ENCODE results near the gene MLXIP. TPM values are rescaled to one million over a fixed set of nuclear protein-coding genes. Genes with fewer than 3 reads are reported as not detected.
"Not testable (repeated sequence)": the region's sequence is repeated elsewhere in the genome, so short reads cannot be mapped to it uniquely, and the experiment has no call there.

MLXIP gene
- total and polyA plus RNA-seq, 2 of the 4 experiments (the other 2 are of a cell fraction) = 2.7 to 10.8 TPM

GRCh38 chr12:122104844-122105243 is 26.3 kb downstream of the MLXIP start:
- Histone ChIP-seq H3K9ac (ENCODE audit: low read depth, low read length) (no peak overlapping the region), H3K36me3 (ENCODE audit: control insufficient read depth, insufficient read depth, low read length) (peaks cover 4% of the 10 kb centered on the region; the same call in 1 of the 2 replicates), H4K8ac (ENCODE audit: low read depth in 2 of 2, low read length in 2 of 2) (no peak overlapping the region; a peak in 1 of 4 replicates), H3K23ac (ENCODE audit: low read depth, low read length) (no peak overlapping the region), H3K27ac (ENCODE audit: insufficient read depth, low read length) (no peak overlapping the region), H3K4ac (ENCODE audit: low read depth, low read length) (no peak overlapping the region), H4K5ac (ENCODE audit: low read depth, low read length) (no peak overlapping the region), H3K79me1 (ENCODE audit: low read depth in 1 of 2, low read length in 2 of 2) (peaks cover 31 to 72% of the 10 kb centered on the region in 2 experiments), H3K4me1 (ENCODE audit: control insufficient read depth, insufficient read depth, low read length) (peaks cover 16% of the 10 kb centered on the region), H2BK15ac (ENCODE audit: low read depth, low read length) (no peak overlapping the region), H2BK20ac (ENCODE audit: low read depth, low read length) (no peak overlapping the region), H3K4me2 (ENCODE audit: low read depth, low read length) (no peak overlapping the region), H3K27me3 (ENCODE audit: control insufficient read depth, insufficient read depth, low read length) (no peaks in the 10 kb centered on the region), H3K4me3 (ENCODE audit: insufficient read depth, low read depth, low read length) (no peak overlapping the region), H2AFZ (replicated peaks; ENCODE audit: low read length, poor library complexity) (no peak overlapping the region), H2BK120ac (ENCODE audit: low read depth, low read length) (no peak overlapping the region), H3K9me3 (ENCODE audit: control insufficient read depth, insufficient read depth, low read length) (no peaks in the 10 kb centered on the region), H2AK5ac (ENCODE audit: low read depth, low read length) (no peak overlapping the region), H2AK9ac (replicated peaks; ENCODE audit: low read depth, low read length, poor library complexity) (no peak overlapping the region), H3K18ac (ENCODE audit: low read depth, low read length) (no peak overlapping the region), H4K20me1 (ENCODE audit: insufficient read depth, low read length) (peaks cover 43% of the 10 kb centered on the region), H3K9me1 (ENCODE audit: insufficient read depth, low read length) (peaks cover 23% of the 10 kb centered on the region), H2BK5ac (ENCODE audit: low read depth, low read length, poor library complexity, severe bottlenecking) (no peak overlapping the region), H3K14ac (replicated peaks; ENCODE audit: low read depth, low read length) (no peak overlapping the region), H4K91ac (ENCODE audit: insufficient read depth, low read depth, low read length) (no peak overlapping the region), H3K56ac (ENCODE audit: extremely low read depth, insufficient read depth, low read length) (no peak overlapping the region)
- ChIA-PET POLR2A (ENCODE audit: unreplicated experiment) (no interaction called here), CTCF (interaction anchor here (0.6 to 0.7 kb wide), 2 partner anchors 19 to 150 kb away, joined by 8 to 10 read pairs; no protein-coding TSS in a partner anchor)
- ATAC-seq (ENCODE audit: low read depth) (no peak), DNase-seq (no peak)
- intact Hi-C loops (cut with micrococcal nuclease) = no loop called here
- no TSS peak for BruUV-seq (replicated peaks)
- 68% methylated on average over 2 of the region's 7 CpGs; no CpG with 5 or more reads in 1 of the 2 experiments for WGBS, 2 experiments (ENCODE audit: extremely low coverage in 2 of 2, insufficient read length in 1 of 2)
- dilution Hi-C loops (cut with HindIII; ENCODE audit: low sequenced_read_pairs, unreplicated experiment) = no loop called here
- TF ChIP-seq USF2 (IDR thresholded peaks at IDR 0.05; ENCODE audit: low read depth, low read length) = no peak
- TF ChIP-seq MXI1 (IDR thresholded peaks at IDR 0.05; ENCODE audit: borderline replicate concordance, low read depth, low read length) = no peak
- no peak for TF ChIP-seq BHLHE40 (IDR thresholded peaks at IDR 0.05; ENCODE audit: low read depth, low read length)
- in situ Hi-C loops (cut with MboI; ENCODE audit: low sequenced_read_pairs) = no loop called here

- H2BK15ac ChIP-seq (ENCODE audit: low read depth, low read length); DNase-seq; H2AK5ac ChIP-seq (ENCODE audit: low read depth, low read length); H4K8ac ChIP-seq (ENCODE audit: low read depth in 2 of 2, low read length in 2 of 2); H3K9ac ChIP-seq (ENCODE audit: low read depth, low read length); in situ Hi-C loops (cut with MboI; ENCODE audit: low sequenced_read_pairs); H3K27ac ChIP-seq (ENCODE audit: insufficient read depth, low read length); H4K5ac ChIP-seq (ENCODE audit: low read depth, low read length); H3K9me3 ChIP-seq (ENCODE audit: control insufficient read depth, insufficient read depth, low read length); H3K18ac ChIP-seq (ENCODE audit: low read depth, low read length); H3K14ac ChIP-seq (replicated peaks; ENCODE audit: low read depth, low read length); H3K4me2 ChIP-seq (ENCODE audit: low read depth, low read length); H2AFZ ChIP-seq (replicated peaks; ENCODE audit: low read length, poor library complexity); H2BK20ac ChIP-seq (ENCODE audit: low read depth, low read length); H3K56ac ChIP-seq (ENCODE audit: extremely low read depth, insufficient read depth, low read length); H3K4ac ChIP-seq (ENCODE audit: low read depth, low read length); H3K27me3 ChIP-seq (ENCODE audit: control insufficient read depth, insufficient read depth, low read length); H3K36me3 ChIP-seq (ENCODE audit: control insufficient read depth, insufficient read depth, low read length); CTCF ChIA-PET; H4K91ac ChIP-seq (ENCODE audit: insufficient read depth, low read depth, low read length); H3K23ac ChIP-seq (ENCODE audit: low read depth, low read length); H2AK9ac ChIP-seq (replicated peaks; ENCODE audit: low read depth, low read length, poor library complexity); dilution Hi-C loops (cut with HindIII; ENCODE audit: low sequenced_read_pairs, unreplicated experiment); intact Hi-C loops (cut with micrococcal nuclease); BruUV-seq (replicated peaks); ATAC-seq (ENCODE audit: low read depth); H2BK120ac ChIP-seq (ENCODE audit: low read depth, low read length); H2BK5ac ChIP-seq (ENCODE audit: low read depth, low read length, poor library complexity, severe bottlenecking); H3K4me3 ChIP-seq (ENCODE audit: insufficient read depth, low read depth, low read length): not testable (repeated sequence)
- H3K79me1 ChIP-seq (ENCODE audit: low read depth in 1 of 2, low read length in 2 of 2) = peaks cover 31 to 72% of the 10 kb centered on the region in 2 experiments
- H4K20me1 ChIP-seq (ENCODE audit: insufficient read depth, low read length) = peaks cover 41% of the 10 kb centered on the region
- 100% methylated on average over 3 of the region's 11 CpGs; no CpG with 5 or more reads in 1 of the 2 experiments for WGBS, 2 experiments (ENCODE audit: extremely low coverage in 2 of 2, insufficient read length in 1 of 2)
- POLR2A ChIA-PET (ENCODE audit: unreplicated experiment) = interaction anchor here (0.6 kb wide), 1 partner anchor 182 kb away, joined by 5 read pairs; no protein-coding TSS in a partner anchor
- peaks cover 23% of the 10 kb centered on the region for H3K9me1 ChIP-seq (ENCODE audit: insufficient read depth, low read length)
- H3K4me1 ChIP-seq (ENCODE audit: control insufficient read depth, insufficient read depth, low read length) = peaks cover 16% of the 10 kb centered on the region
Measured at GRCh38 chr12:122105496-122105895, 26.9 kb downstream of the MLXIP start.

Measured in IMR-90 (cell line).